KOPT-K1 (cell line): ENCODE measurements around the gene SLC43A1.

ENCODE experiments used
- H3K27ac ChIP-seq: fragments of 200-600 bp; sonication (generic); 2 replicates; pipeline ENCODE4 v1.5.1; 2016; ENCODE audit warnings: antibody characterized with exemption, mild to moderate bottlenecking, low read depth, low read length; ENCODE audit not compliant: poor library complexity, severe bottlenecking
- H3K36me3 ChIP-seq: fragments of 200-600 bp; sonication (generic); 2 replicates; pipeline ENCODE4 v1.5.1; 2017; ENCODE audit warnings: antibody characterized with exemption, mild to moderate bottlenecking, low read length, moderate library complexity; ENCODE audit not compliant: insufficient read depth
- H3K9me3 ChIP-seq: fragments of 200-600 bp; sonication (generic); 2 replicates; pipeline ENCODE4 v1.5.1; 2017; ENCODE audit warnings: antibody characterized with exemption, low read length, mild to moderate bottlenecking; ENCODE audit not compliant: insufficient read depth, poor library complexity, severe bottlenecking

SLC43A1 gene

DNA sequence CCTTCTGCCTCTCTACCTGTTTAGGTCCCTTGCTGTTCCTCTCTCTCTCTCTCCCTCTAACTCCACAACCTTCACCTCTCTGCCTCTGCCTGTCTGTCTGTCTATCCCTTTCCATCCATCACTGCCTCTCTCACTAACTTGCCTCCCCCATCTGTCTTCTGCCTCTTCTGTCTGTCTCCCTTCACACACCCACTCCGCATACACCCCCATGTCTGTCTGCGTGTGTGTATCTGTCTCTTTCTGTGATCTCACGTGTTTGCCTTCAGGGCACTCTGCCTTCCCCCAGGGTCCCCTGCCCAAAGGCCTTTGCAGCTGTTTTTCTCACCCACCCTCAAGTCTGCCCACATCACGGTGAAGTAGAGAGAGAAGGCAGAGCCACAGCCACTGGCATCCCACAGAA is 47.2 kb downstream of the SLC43A1 start:
- H3K36me3 ChIP-seq = no peaks in the 10 kb centered on the region
- no peak overlapping the region for H3K27ac ChIP-seq

DNA sequence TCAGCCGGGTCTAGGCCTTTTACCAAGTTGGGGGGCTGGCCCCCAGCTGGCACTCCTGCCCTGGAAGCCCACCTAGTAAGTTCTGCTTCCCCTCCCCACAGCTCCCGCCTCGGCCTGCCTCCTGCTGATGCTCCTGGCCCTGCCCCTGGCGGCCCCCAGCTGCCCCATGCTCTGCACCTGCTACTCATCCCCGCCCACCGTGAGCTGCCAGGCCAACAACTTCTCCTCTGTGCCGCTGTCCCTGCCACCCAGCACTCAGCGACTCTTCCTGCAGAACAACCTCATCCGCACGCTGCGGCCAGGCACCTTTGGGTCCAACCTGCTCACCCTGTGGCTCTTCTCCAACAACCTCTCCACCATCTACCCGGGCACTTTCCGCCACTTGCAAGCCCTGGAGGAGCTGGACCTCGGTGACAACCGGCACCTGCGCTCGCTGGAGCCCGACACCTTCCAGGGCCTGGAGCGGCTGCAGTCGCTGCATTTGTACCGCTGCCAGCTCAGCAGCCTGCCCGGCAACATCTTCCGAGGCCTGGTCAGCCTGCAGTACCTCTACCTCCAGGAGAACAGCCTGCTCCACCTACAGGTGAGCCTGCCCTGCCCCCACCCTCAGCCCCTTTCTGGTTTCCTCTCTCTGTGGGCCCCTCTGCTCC is 47.9 kb downstream of the SLC43A1 start:
- Histone ChIP-seq H3K27ac (no peak overlapping the region), H3K9me3 (no peaks in the 10 kb centered on the region), H3K36me3 (no peaks in the 10 kb centered on the region)

More for the DNA sequence above, 47.2 kb downstream of the SLC43A1 start:
- no peaks in the 10 kb centered on the region for H3K9me3 ChIP-seq

- H3K36me3 ChIP-seq = no peaks in the 10 kb centered on the region
- no peak overlapping the region for H3K27ac ChIP-seq
- no peaks in the 10 kb centered on the region for H3K9me3 ChIP-seq
Observed at GRCh38 chr11:57466680-57467079, 48.8 kb downstream of the SLC43A1 start.

GRCh38 chr11:57464539-57465181 is 50.8 kb downstream of the SLC43A1 start:
- no peak overlapping the region for H3K27ac ChIP-seq
- H3K36me3 ChIP-seq = no peaks in the 10 kb centered on the region
- no peaks in the 10 kb centered on the region for H3K9me3 ChIP-seq

DNA sequence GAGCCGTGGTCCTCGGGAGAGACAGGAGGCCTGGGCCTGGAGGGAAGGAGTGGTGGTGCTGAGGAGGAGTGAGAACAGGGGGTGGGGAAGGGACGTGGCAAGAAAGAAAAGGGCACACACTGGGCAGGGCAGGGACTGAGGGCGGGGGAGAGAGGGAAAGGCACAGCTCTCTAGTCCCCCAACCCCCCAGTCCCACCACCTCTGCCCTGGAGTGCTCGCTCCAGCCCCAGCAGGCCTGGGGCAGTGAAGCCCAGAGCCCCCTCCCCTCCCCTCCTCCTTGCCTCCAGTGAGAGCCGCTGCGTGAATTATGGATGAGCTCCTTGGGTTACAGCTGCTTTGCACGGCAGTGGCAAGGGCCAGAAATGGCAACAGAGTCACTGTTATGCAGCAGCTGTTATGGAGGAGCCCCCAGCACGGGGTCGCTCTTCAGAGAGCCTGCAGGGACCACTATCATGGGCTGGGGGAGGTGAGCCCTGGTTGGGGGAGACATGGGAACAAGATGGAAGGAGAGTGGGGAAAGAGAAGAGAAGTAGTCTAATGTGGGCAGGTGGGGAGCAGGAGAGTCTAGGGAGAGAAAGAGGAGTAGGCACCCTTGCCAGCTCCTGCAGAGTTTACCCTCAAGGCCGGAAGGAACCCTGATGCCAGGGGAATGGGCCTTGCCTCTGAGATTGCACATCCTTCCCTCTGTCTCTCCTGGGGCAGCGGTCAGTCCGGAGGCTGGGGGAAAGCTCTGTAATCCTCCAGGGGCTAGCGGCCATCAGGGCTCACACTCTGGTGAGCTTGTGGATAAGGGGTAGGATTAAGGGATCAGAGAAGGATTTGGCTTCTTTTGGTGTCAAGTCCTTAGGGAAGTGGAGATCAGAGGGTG is 51.6 kb downstream of the SLC43A1 start:
- Histone ChIP-seq H3K36me3 (no peaks in the 10 kb centered on the region), H3K27ac (no peak overlapping the region), H3K9me3 (no peaks in the 10 kb centered on the region)

- H3K36me3 ChIP-seq = no peaks in the 10 kb centered on the region
- H3K27ac ChIP-seq = no peak overlapping the region
- no peaks in the 10 kb centered on the region for H3K9me3 ChIP-seq
Observed at GRCh38 chr11:57462597-57462996, 52.9 kb downstream of the SLC43A1 start.

GRCh38 chr11:57461841-57462489 is 53.5 kb downstream of the SLC43A1 start:
- H3K27ac ChIP-seq = no peak overlapping the region
- no peaks in the 10 kb centered on the region for H3K9me3 ChIP-seq
- no peaks in the 10 kb centered on the region for H3K36me3 ChIP-seq

DNA sequence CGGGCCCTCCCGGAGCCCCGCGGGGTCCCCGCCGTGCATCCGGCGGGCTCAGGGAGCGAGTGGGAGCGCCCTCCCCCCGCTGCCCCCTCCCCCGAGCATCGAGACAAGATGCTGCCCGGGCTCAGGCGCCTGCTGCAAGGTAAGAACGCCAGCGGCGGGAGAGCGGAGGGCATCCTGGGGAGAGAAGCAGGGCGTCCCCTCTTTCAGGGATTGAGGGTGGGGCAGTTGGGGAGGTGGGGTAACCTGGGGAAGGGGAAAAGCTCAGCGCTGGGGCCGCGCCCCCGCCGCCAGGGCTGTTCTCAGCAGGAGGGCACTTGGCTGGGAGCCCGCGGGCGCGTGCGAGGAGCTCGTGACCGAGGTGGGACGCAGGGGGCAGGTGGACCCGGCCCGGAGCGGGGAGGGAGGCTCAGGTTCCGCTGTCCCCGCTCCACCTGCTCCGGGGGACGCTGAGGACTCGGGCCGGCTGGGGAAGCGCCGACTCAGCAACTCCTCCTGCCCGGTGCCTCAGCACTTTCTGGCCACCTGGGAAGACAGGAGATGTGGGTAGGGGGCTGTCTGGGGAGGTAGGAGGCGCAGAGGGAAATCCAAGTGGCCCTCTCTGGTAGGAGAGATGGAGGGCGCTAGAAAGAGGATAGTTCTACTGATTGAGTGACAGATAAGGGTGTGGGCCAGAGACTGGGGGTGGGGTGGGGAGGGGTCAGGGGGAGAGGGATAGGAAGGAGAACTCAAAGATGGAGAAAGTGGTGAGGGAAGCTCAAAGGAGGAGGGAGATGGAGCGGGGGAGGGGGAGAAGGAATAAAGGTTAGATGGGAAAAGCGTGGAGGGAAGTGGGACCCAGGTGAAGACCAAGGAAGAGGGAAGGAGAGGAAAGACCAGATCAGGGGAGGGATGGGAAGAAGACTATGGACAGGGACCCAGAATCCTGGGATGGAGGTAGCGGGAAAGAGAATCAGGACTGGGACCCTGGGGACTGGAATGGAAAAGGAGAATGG is 54.4 kb downstream of the SLC43A1 start:
- no peaks in the 10 kb centered on the region for H3K9me3 ChIP-seq
- no peaks in the 10 kb centered on the region for H3K36me3 ChIP-seq
- H3K27ac ChIP-seq = no peak overlapping the region

- no peaks in the 10 kb centered on the region for H3K9me3 ChIP-seq
- H3K36me3 ChIP-seq = no peaks in the 10 kb centered on the region
- H3K27ac ChIP-seq = no peak within 1 kb of the TSS
Observed at GRCh38 chr11:57460022-57460757, 55.3 kb downstream of the SLC43A1 start, which contains the start of gene RTN4RL2. RTN4RL2 (plus strand) TSS chr11:57460528; CDS start chr11:57460866, 338 bp downstream.

DNA sequence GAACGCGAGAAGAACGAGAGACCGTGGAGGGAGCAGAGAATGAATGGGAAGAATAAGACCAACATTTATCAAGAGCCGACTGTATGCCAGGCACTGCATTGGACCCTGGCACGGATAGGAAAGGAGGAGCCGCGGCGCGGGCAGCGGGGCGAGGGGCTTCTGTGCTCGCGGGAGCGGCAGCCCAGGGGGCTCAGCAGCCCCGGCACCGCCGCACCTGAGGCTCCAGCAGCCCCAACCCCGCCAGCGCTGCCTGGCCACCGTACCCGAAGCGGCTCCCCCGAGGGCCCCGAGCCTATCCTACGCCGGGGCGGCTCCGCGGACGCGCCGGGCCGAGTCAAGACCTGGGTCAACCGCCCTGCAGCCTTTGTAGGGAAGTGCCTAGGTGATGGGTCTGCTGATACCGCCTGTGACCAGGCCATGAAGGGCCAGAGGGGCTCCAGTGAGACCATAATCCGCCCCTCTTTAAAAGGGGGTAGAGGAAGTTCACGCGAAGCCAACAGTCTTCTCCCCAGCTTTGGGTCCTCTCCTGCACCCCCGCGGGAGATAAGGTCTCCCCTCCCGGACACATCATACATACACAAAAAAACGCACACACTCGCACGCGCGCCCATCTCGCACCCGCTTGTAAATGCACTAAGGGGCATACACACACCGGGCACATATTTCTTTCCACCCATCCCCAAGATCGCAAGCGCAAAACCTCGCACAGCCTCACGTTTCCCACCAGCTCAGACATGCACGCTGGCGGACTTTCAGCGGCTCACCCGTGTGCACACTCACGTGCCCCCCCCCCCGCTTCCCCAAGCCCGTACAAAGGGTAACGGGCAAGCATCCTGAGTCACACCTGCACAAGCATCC is 56.1 kb downstream of the SLC43A1 start:
- H3K27ac ChIP-seq = no peak overlapping the region
- H3K9me3 ChIP-seq = no peaks in the 10 kb centered on the region
- no peaks in the 10 kb centered on the region for H3K36me3 ChIP-seq

- no peaks in the 10 kb centered on the region for H3K9me3 ChIP-seq
- no peaks in the 10 kb centered on the region for H3K36me3 ChIP-seq
- no peak overlapping the region for H3K27ac ChIP-seq
Observed at GRCh38 chr11:57458410-57459163, 56.9 kb downstream of the SLC43A1 start.

DNA sequence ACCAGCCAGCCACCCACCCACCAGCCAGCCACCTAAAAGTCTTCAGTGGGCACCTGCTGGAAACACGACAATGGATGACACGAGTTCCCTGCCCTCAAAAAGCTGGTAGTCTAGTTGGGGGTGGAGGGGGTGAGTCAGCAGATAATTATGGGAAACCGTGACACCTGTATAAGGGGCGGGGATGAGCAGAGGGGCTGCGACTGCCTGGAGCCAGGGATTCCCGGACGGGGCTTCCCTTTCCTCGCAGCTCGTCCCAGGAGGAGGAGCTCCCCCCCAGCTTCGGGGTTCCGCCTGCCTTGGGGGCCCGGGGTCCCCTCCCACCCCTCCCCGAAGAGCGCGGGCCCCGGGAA is 57.5 kb downstream of the SLC43A1 start:
- no peaks in the 10 kb centered on the region for H3K9me3 ChIP-seq
- H3K27ac ChIP-seq = no peak overlapping the region
- H3K36me3 ChIP-seq = no peaks in the 10 kb centered on the region
